SK-N-SH (cell line): ENCODE data around the gene PBRM1. TPM values are rescaled to one million over a fixed set of nuclear protein-coding genes. Genes with fewer than 3 reads are reported as not detected.

Source experiments
- CTCF ChIA-PET: fragments of 300-600, 350-600 bp; formaldehyde crosslinking; extraction: SDS; loops from one replicate; lab custom pipeline; 2021; lab: Yijun Ruan, JAX
- POLR2A ChIA-PET: fragments of 350-600 bp; sonication (Branson Sonifier 250); formaldehyde crosslinking; extraction: SDS; loops from one replicate; lab custom pipeline; 2020; ENCODE audit warnings: antibody characterized with exemption, inconsistent platforms; lab: Yijun Ruan, JAX
- DNase-seq: peaks from one replicate; pipeline ENCODE4 v3.0.0; 2012
- H2AFZ ChIP-seq: fragments of 200-600 bp; sonication (generic); 2 replicates; pipeline ENCODE4 v1.8.1; 2016; ENCODE audit warnings: antibody characterized with exemption, mild to moderate bottlenecking, low read depth
- H3F3A ChIP-seq: fragments of 200-600 bp; sonication (generic); replicated peaks from 2 replicates; pipeline ENCODE3; 2016; ENCODE audit warnings: antibody characterized with exemption, mild to moderate bottlenecking; ENCODE audit not compliant: insufficient read depth
- H3K27ac ChIP-seq, 2 experiments: fragments of 200-500 bp in 1 of 2; fragments of 200-600 bp in 1 of 2; sonication (Bioruptor generic) in 1 of 2; sonication (generic), shearing (Covaris generic) in 1 of 2; 2 replicates each; pipeline versions ENCODE4 v1.5.1 to v1.6.1; 2014 to 2016; ENCODE audit warnings: low read depth in 2 of 2, inconsistent platforms in 1 of 2, low read length in 1 of 2, mild to moderate bottlenecking in 1 of 2, mixed read lengths in 1 of 2
- H3K27me3 ChIP-seq: fragments of 200-600 bp; sonication (generic), shearing (Covaris generic); 2 replicates; pipeline ENCODE4 v1.6.1; 2016; ENCODE audit warnings: mixed run types; ENCODE audit not compliant: insufficient read depth
- H3K36me3 ChIP-seq, 2 experiments: fragments of 200-500 bp in 1 of 2; fragments of 200-600 bp in 1 of 2; sonication (Bioruptor generic) in 1 of 2; sonication (generic) in 1 of 2; replicated peaks in 1 of 2; 2 replicates each; pipeline versions ENCODE3 to v1.5.1; 2014 to 2016; ENCODE audit warnings: low read length in 1 of 2, mild to moderate bottlenecking in 1 of 2; ENCODE audit not compliant: insufficient read depth in 2 of 2, control insufficient read depth in 1 of 2
- H3K4me1 ChIP-seq, 2 experiments: fragments of 200-500 bp in 1 of 2; fragments of 200-600 bp in 1 of 2; sonication (Bioruptor generic) in 1 of 2; sonication (generic), shearing (Covaris generic) in 1 of 2; 2 replicates each; pipeline versions ENCODE4 v1.5.1 to v1.6.1; 2014 to 2016; ENCODE audit warnings: low read depth in 1 of 2, low read length in 1 of 2, mixed run types in 1 of 2; ENCODE audit not compliant: insufficient read depth in 2 of 2, control insufficient read depth in 1 of 2
- H3K4me2 ChIP-seq: fragments of 200-600 bp; sonication (generic), shearing (Covaris generic); 2 replicates; pipeline ENCODE4 v1.6.1; 2017; ENCODE audit warnings: mixed run types
- H3K4me3 ChIP-seq, 2 experiments: fragments of 200-500 bp in 1 of 2; fragments of 200-600 bp in 1 of 2; sonication (Bioruptor generic) in 1 of 2; sonication (generic), shearing (Covaris generic) in 1 of 2; 2 replicates each; pipeline versions ENCODE4 v1.5.1 to v1.8.1; 2014 to 2016; ENCODE audit warnings: low read depth in 2 of 2, inconsistent platforms in 1 of 2, low read length in 1 of 2, mild to moderate bottlenecking in 1 of 2, mixed read lengths in 1 of 2, moderate library complexity in 1 of 2
- H3K79me2 ChIP-seq: fragments of 200-600 bp; sonication (generic); 2 replicates; pipeline ENCODE4 v1.8.1; 2017; ENCODE audit warnings: mild to moderate bottlenecking; ENCODE audit not compliant: insufficient read depth
- H3K9ac ChIP-seq: fragments of 200-600 bp; sonication (generic); 2 replicates; pipeline ENCODE4 v1.6.1; 2017; ENCODE audit warnings: mixed run types
- H3K9me2 ChIP-seq: fragments of 200-600 bp; sonication (generic); 2 replicates; pipeline ENCODE4 v1.6.1; 2017; ENCODE audit warnings: mixed run types
- H3K9me3 ChIP-seq: fragments of 200-600 bp; sonication (generic); 2 replicates; pipeline ENCODE4 v1.6.1; 2017; ENCODE audit warnings: mixed run types, mild to moderate bottlenecking, moderate library complexity
- H4K20me1 ChIP-seq: fragments of 200-600 bp; sonication (generic); 2 replicates; pipeline ENCODE4 v1.6.1; 2017; ENCODE audit warnings: mild to moderate bottlenecking, mixed run types; ENCODE audit not compliant: insufficient read depth
- ELF1 ChIP-seq: IDR thresholded peaks from 2 replicates; pipeline ENCODE4 v1.4.0; 2012
- TAF1 ChIP-seq: IDR thresholded peaks from 2 replicates; pipeline ENCODE4 v1.6.1; 2012; ENCODE audit warnings: low read depth, mild to moderate bottlenecking, low read length, moderate library complexity, borderline replicate concordance
- WGBS: methylation state at CpG from one replicate; pipeline ENCODE4 v1.1.6; 2017; ENCODE audit warnings: low lambda C conversion rate; 5-methylcytosine and 5-hydroxymethylcytosine counted together
- polyA plus RNA-seq, 3 experiments: library from polyadenylated mRNA; depleted of rRNA; stranded (reverse); fragments of >200 nt; gene quantifications; 2 replicates each; pipeline ENCODE4 v1.2.3, GENCODE V29; 2012
- TF ChIP-seq, protein P1 (sequence below): IDR thresholded peaks from 2 replicates; pipeline ENCODE4 v1.4.0; 2012; ENCODE audit warnings: low read depth
- TF ChIP-seq, protein P2 (sequence below): IDR thresholded peaks from 2 replicates; pipeline ENCODE4; 2012

PBRM1 gene
- polyA plus RNA-seq, 1 of the 3 experiments (the other 2 are of a cell fraction) = 14.3 TPM

DNA sequence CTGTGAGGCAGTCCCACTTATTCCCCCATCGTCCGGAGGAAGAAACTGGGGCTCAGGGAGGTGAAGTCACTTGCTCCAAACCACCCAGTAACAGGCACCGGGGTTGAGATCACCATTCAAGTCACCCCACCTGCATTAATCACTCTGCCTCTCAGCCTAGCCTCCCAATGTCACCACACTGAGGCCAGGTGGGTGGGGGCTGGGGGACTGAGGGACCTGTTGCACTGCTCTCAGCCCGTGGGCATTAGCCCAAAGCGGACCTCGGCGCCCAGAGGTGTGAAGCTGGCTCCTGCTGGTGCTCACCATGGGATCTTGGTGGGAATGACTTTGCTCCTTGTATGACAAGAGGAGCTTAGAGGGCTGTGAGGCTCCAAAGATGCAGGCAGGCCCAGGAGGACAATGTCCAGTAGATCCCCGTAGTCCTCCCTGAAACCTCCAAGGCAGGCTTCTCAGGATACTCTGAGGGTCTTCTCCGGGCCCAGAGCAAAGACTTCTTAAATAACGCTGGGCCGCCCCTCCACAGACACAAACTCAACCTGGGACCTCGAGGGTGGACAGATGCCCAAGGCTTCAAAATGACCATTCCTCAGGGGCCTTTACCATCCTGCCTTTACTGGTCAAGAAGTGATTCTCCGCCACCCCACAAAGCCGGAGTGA, 153.7 kb downstream of the PBRM1 start:
- peaks cover 32% of the 10 kb centered on the region for H4K20me1 ChIP-seq
- ChIA-PET CTCF (interaction anchor here (1.8 to 4.0 kb wide), 2 partner anchors 60 to 74 kb away, joined by 5 to 30 read pairs; no protein-coding TSS in a partner anchor), POLR2A (interaction anchor here (0.6 kb wide), 1 partner anchor 226 kb away, joined by 4 read pairs; no protein-coding TSS in a partner anchor)
- H3F3A ChIP-seq = peaks cover 17% of the 10 kb centered on the region
- no peaks in the 10 kb centered on the region for H3K9me3 ChIP-seq
- peak overlapping the region; percentile 87 to 92 for H3K4me3 ChIP-seq
- DNase-seq = no peak
- H3K27ac ChIP-seq = peak overlapping the region; percentile 59 to 97; a peak in 3 of 4 replicates
- peak overlapping the region; percentile 87 for H3K9ac ChIP-seq
- H3K36me3 ChIP-seq = peaks cover 14 to 26% of the 10 kb centered on the region in 2 experiments
- peak overlapping the region; percentile 100 for H3K4me2 ChIP-seq
- TF ChIP-seq, protein P1, sequence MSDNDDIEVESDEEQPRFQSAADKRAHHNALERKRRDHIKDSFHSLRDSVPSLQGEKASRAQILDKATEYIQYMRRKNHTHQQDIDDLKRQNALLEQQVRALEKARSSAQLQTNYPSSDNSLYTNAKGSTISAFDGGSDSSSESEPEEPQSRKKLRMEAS = no peak
- TF ChIP-seq, protein P2, sequence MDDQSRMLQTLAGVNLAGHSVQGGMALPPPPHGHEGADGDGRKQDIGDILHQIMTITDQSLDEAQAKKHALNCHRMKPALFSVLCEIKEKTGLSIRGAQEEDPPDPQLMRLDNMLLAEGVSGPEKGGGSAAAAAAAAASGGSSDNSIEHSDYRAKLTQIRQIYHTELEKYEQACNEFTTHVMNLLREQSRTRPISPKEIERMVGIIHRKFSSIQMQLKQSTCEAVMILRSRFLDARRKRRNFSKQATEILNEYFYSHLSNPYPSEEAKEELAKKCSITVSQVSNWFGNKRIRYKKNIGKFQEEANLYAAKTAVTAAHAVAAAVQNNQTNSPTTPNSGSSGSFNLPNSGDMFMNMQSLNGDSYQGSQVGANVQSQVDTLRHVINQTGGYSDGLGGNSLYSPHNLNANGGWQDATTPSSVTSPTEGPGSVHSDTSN = no peak
- TF ChIP-seq TAF1 = no peak
- no peak overlapping the region for H2AFZ ChIP-seq
- WGBS = 80% methylated on average over 8 of the region's 14 CpGs
- H3K79me2 ChIP-seq = peaks cover 62% of the 10 kb centered on the region
- H3K9me2 ChIP-seq = no peaks in the 10 kb centered on the region
- H3K4me1 ChIP-seq = peaks cover 31 to 70% of the 10 kb centered on the region in 2 experiments
- H3K27me3 ChIP-seq = no peaks in the 10 kb centered on the region

DNA sequence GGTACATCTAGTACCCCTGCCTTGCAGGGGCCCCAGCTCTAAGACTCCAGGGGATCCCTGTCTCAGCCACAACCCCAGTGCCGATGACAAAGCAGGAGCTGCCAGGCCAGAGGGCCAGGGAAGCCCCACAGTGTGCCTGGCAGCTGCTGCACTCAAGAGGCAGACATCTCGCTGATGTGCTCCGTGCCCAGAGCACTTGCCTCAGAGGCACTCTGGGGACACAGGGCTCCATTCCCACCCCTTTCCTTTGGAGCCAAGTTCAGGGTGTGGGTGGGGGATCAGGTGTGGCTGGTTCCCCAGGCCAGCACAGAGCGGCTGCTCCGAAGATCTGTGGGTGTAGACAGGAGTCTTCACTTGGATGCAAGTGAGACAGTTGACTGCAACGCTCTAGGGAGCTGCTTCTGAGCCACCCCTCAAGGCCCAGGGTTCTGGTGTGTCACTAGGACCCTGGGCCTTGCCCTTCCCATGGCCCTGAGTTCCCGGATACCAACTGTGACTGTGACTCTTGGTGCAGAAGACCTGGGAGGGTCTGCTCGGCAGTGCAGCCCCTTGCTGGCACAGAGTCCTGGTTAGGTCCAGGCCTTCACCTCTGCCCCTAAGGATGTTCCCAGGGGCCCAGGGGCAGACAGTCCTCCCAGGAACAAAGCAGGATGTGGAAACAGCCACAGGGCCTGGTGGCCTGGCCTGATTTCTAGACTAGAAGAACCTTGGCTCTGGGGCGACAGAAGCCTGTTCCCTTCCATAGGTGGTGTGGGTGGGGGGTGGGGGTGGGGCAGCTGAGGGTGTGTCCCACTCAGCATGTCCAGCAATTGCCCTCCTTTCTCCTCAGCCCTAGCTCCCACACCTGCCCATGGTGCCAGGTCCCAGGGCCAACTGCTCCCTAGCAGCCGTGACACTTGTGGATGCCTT, 154.5 kb downstream of the PBRM1 start:
- Histone ChIP-seq H3K27me3 (no peaks in the 10 kb centered on the region), H3F3A (peaks cover 12% of the 10 kb centered on the region), H3K4me1 (peaks cover 31 to 76% of the 10 kb centered on the region in 2 experiments), H3K36me3 (peaks cover 14 to 29% of the 10 kb centered on the region in 2 experiments), H3K9me2 (no peaks in the 10 kb centered on the region), H3K4me2 (peak overlapping the region; percentile 100), H3K9ac (peak overlapping the region; percentile 87; the same call in 1 of the 2 replicates), H4K20me1 (peaks cover 32% of the 10 kb centered on the region), H3K9me3 (no peaks in the 10 kb centered on the region), H2AFZ (no peak overlapping the region), H3K27ac (peak overlapping the region in 1 of 2 experiments; percentile 97; a peak in 2 of 4 replicates), H3K79me2 (peaks cover 57% of the 10 kb centered on the region), H3K4me3 (peak overlapping the region in 1 of 2 experiments; percentile 87; a peak in 1 of 4 replicates)
- WGBS = 84% methylated on average over 4 of the region's 10 CpGs
- no peak for DNase-seq
- ChIA-PET CTCF (interaction anchor here (4.0 kb wide), 1 partner anchor 60 kb away, joined by 30 read pairs; no protein-coding TSS in a partner anchor), POLR2A (interaction anchor here (0.6 kb wide), 1 partner anchor 227 kb away, joined by 4 read pairs; no protein-coding TSS in a partner anchor)
- no peak for TF ChIP-seq ELF1
